GM18526 (cell line): ENCODE measurements around the gene PPP2R2D.

ENCODE experiments used
- POLR2A ChIP-seq: IDR thresholded peaks from 3 replicates; pipeline ENCODE4 v1.6.1; 2011; ENCODE audit not compliant: insufficient read length; ENCODE audit errors: extremely low read depth

Gene PPP2R2D

DNA sequence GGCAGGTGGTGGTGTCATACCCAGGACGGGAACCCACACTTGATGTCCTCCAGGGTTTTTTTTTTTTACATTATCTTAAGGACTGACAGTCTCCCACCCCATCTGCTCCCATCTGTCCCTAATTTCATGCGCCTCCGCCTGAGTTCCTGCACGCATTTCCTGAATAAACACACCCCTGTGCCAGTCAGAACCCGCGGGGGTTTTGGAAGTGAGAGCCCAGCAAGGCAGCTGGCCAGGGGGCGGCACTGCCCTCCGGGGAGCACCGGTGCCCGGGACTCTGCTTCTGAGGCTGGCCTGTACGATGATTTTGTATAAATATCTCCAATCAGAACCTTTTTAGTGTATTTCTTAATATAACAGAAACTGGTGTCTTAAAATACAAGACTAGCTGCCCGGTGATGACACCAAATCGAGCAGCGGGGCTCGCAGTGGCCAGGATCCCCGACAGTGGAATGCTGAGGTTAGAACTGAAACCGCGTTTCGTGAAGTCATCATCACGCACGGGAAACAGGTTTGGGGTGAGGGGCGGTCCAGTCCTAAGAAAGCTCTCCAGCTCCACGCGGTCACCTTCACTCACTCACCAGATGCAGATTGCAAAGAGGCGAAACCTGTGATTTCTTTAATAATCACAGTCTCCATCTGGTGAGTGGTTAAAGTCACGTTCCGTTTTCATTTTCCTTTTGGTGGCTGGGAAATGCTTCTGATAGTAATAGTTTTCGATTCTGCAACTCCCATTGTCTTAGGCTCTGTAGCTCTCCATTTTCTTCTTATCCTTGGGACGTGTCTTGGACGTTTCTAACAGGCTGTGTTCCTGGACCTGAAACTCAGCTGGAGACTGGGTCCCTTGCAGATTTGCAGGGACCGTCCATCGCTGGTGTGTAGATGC, 61.2 kb downstream of the PPP2R2D start:
- TF ChIP-seq POLR2A = no peak

- TF ChIP-seq POLR2A = no peak
Measured at GRCh38 chr10:131963350-131963749, 62.5 kb downstream of the PPP2R2D start.

GRCh38 chr10:131963811-131964210, 63.0 kb downstream of the PPP2R2D start:
- TF ChIP-seq POLR2A = no peak

GRCh38 chr10:131964298-131964697, 63.5 kb downstream of the PPP2R2D start:
- TF ChIP-seq POLR2A = no peak

GRCh38 chr10:131968949-131969348, 68.1 kb downstream of the PPP2R2D start:
- TF ChIP-seq POLR2A = no peak

DNA sequence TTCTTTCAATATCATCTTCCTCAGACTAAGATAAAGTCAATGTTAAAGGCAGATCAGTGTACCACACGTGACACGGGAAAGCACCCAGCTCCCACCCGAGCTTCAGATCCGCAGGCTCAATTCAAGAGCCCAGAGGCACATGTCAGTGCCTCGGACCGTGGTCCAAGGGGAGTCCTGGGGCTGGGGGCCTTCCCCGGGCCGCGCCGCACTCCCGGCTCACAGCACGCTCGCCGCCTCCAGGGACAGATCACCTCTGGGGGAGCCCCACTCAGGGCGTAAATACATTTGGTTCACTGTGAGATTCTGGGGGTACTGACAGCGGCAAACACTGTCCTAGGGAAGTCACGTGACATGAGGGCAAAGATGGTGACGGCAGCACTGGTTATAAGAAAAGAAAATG, 70.1 kb downstream of the PPP2R2D start:
- TF ChIP-seq POLR2A = no peak

- TF ChIP-seq POLR2A = no peak
Measured at GRCh38 chr10:131971591-131971990, 70.8 kb downstream of the PPP2R2D start.

DNA sequence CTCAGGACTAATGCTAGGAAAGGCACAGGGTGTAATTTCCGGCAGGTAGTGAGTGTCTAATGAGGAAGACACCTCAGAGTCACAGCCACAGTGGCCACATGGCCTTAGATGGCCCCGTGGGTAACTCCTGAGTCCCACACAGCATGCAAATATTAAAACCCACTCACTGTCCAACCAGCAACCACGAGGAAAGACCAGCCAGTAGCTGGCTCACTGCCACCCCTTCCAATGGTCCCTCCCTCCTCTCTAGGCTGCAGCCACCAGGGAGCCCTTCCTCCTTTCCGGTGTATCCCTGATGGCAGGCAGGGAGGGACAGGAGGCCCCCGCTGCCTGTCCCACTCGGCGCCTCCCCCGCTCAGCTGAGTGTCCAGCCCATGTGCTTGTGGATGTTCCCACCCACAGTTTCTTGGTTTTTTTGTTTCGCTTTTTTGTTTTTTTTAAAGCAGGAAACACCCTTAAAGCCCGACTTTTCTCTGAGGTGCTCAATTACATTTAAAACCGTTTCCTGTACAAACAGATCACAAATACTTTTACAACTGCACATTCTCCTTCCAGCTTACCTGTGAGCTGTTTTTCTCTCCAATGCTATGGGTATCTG, 71.8 kb downstream of the PPP2R2D start:
- no peak for TF ChIP-seq POLR2A

- no peak for TF ChIP-seq POLR2A
Measured at GRCh38 chr10:131973160-131973951, 72.5 kb downstream of the PPP2R2D start.

GRCh38 chr10:131974034-131974817, 73.4 kb downstream of the PPP2R2D start:
- no peak for TF ChIP-seq POLR2A

DNA sequence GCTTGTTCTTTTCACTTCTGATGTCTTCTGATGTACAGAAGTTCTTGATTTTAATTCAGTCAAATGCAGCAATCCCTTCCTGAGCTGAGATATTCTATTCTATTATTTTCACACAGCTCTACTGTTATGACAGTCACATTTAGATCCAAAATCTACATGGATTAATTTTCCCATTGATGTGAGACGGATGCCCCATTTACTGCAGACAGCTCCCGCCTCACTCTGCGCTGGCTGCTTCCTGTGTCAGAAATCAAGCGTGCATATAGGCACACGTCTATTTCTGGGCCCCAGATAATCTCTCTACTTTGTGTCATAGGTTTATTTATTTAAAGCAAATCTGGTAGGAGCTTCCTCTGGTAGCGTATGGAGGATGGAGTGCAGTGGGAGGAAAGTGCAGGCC, 74.2 kb downstream of the PPP2R2D start:
- no peak for TF ChIP-seq POLR2A

DNA sequence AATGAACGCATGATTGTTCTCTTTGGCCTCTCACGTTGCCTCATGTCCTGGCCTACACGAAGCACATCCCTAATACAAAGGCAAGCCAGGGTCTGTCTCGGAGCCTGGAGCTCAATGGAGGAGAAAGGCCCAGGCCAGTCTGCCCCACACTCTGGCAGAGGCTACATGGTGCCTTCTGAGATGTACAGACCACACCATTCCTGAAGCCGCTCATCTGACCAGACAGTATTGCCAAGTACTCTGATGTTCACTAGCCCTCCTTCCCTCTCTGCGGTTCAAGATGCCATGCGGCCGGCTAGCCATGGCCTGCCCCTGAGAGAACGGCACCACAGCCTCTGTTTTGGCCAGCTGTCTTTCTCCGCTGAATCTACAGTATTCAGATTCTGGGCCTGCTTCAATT, 75.0 kb downstream of the PPP2R2D start:
- no peak for TF ChIP-seq POLR2A

DNA sequence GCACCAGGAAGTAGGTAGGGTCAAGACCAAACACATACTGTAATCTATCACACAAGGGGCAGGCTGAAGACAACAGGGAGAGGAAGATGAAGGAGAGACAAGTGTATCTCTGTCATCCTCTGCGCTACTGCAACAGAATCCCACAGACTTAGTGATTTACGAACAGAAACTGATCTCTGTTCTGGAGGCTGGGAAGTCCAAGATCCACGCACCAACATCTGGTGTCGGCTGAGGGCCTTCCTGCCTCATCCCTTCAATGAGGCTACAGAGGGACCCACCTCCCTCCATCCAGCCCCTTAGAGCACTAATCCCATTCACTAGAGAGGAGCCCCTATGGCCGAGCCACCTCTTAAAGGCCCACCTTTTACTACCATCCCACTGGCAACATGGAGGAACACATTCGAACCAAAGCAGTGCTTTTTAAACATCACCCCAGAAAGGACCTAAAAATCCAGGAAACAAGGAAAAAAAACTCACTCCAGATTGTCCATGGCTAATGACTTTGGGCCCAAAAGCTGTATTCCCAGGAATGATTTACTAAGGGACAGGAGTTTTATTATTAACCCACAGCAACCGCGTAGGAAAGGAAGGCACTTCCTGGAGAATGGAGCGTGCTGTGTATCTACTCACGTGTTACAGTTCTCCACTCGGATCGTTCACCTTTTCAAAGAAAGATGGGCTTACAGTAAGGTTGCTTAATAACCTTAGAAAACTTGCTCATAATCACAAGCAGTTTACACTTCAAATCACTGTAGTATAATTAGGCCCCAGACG, 76.7 kb downstream of the PPP2R2D start:
- no peak for TF ChIP-seq POLR2A

GRCh38 chr10:131978366-131978765, 77.6 kb downstream of the PPP2R2D start:
- TF ChIP-seq POLR2A = no peak
